ENCODE data around the gene GPER1. TPM values are rescaled to one million over a fixed set of nuclear protein-coding genes. Genes with fewer than 3 reads are reported as not detected.

Gene GPER1
- total and polyA plus RNA-seq, 4 donors: 2.9 to 23.1 (median 7.4) TPM

DNA sequence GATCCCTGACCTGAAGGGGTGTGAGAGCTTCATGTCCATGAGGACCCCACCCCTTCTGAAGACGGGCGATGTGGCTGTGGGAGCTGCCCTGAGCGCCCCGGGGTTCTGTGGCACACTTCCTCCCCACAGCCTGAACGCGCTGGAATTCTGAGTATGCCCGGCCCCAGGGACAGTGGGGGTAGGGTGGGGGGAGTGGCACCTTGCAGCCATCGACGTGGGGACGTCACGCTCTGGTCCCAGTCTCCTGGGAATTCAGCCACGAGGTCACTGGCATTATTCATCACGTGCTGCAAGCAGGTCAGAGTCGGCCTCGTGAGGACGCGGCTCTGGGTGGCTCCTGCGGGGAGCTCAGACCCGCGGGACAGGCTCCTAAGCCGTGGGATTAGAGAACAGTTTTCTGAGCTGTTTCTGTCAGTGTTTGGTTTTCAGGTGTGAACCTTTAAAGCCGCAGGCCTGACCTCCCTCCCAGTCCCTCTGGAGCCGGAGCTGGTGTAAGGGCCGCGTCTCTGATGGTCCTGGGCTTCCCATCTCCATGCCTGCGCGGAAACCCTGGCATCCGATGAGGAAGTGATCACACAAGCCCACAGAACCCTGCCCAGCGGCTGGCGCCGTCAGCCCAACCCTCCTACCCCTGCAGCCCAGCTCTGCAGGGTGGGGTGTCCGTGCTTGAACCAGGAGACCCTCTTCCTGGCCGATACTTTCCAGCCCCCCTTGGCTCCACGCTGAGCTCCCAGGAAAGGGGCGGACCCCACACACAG lies 27.4 kb upstream of the GPER1 start:
- H3K27ac ChIP-seq (ENCODE audit: low read depth in 1 of 2, low read length in 2 of 2): no peak overlapping the region
- H3K9me3 ChIP-seq (ENCODE audit: control insufficient read depth in 4 of 4, low read length in 3 of 4): no peaks in the 10 kb centered on the region
- no peaks in the 10 kb centered on the region for H3K36me3 ChIP-seq (ENCODE audit: control insufficient read depth in 4 of 4, insufficient read depth in 3 of 4, low read depth in 1 of 4, low read length in 3 of 4)
- peaks cover 6 to 20% (median 13%) of the 10 kb centered on the region in 4 donors for H3K4me1 ChIP-seq (ENCODE audit: control insufficient read depth in 4 of 4, insufficient read depth in 4 of 4, low read length in 3 of 4)
- H3K27me3 ChIP-seq (ENCODE audit: control insufficient read depth in 4 of 4, insufficient read depth in 4 of 4, low read length in 3 of 4): no peaks in the 10 kb centered on the region
- H3K9ac ChIP-seq (ENCODE audit: low read depth in 1 of 2, low read length in 2 of 2): peak overlapping the region in 1 of 2 donors; percentile 24
- 41% methylated on average over 35 of the region's 35 CpGs for WGBS
- TF ChIP-seq TAF1 (conservative IDR thresholded peaks at IDR 0.05) (no peak), SP1 (IDR thresholded peaks at IDR 0.05) (peak; percentile 42), RXRA (IDR thresholded peaks at IDR 0.05) (peak; percentile 59 to 71), ZBTB33 (IDR thresholded peaks at IDR 0.05) (no peak), FOXA2 (IDR thresholded peaks at IDR 0.05) (peak; percentile 8), HNF4A (conservative IDR thresholded peaks at IDR 0.05) (peak; percentile 49 to 55)
- no peak for DNase-seq (ENCODE audit: low spot score)
- H3K4me3 ChIP-seq (ENCODE audit: low read depth in 1 of 3, low read length in 3 of 3): no peak overlapping the region

- H3K4me3 ChIP-seq (ENCODE audit: low read depth in 1 of 3, low read length in 3 of 3): no peak overlapping the region
- no peaks in the 10 kb centered on the region for H3K27me3 ChIP-seq (ENCODE audit: control insufficient read depth in 4 of 4, insufficient read depth in 4 of 4, low read length in 3 of 4)
- 98% methylated on average over 9 of the region's 9 CpGs for WGBS
- peaks cover 8 to 19% (median 16%) of the 10 kb centered on the region in 4 donors for H3K4me1 ChIP-seq (ENCODE audit: control insufficient read depth in 4 of 4, insufficient read depth in 4 of 4, low read length in 3 of 4)
- DNase-seq (ENCODE audit: low spot score): no peak
- no peak overlapping the region for H3K27ac ChIP-seq (ENCODE audit: low read depth in 1 of 2, low read length in 2 of 2)
- TF ChIP-seq GABPA (IDR thresholded peaks at IDR 0.05 in 1 of 2, conservative IDR thresholded peaks at IDR 0.05 in 1 of 2) (no peak), ZBTB33 (IDR thresholded peaks at IDR 0.05) (no peak), HNF4A (conservative IDR thresholded peaks at IDR 0.05) (no peak), TAF1 (conservative IDR thresholded peaks at IDR 0.05) (no peak)
- no peaks in the 10 kb centered on the region for H3K36me3 ChIP-seq (ENCODE audit: control insufficient read depth in 4 of 4, insufficient read depth in 3 of 4, low read depth in 1 of 4, low read length in 3 of 4)
- H3K9me3 ChIP-seq (ENCODE audit: control insufficient read depth in 4 of 4, low read length in 3 of 4): no peaks in the 10 kb centered on the region
- H3K9ac ChIP-seq (ENCODE audit: low read depth in 1 of 2, low read length in 2 of 2): no peak overlapping the region
These were observed 26.7 kb upstream of the GPER1 start for GRCh38 chr7:1061180-1061579.

- no peaks in the 10 kb centered on the region for H3K36me3 ChIP-seq (ENCODE audit: control insufficient read depth in 4 of 4, insufficient read depth in 3 of 4, low read depth in 1 of 4, low read length in 3 of 4)
- H3K9ac ChIP-seq (ENCODE audit: low read depth in 1 of 2, low read length in 2 of 2): no peak overlapping the region
- peaks cover 8 to 17% (median 16%) of the 10 kb centered on the region in 4 donors for H3K4me1 ChIP-seq (ENCODE audit: control insufficient read depth in 4 of 4, insufficient read depth in 4 of 4, low read length in 3 of 4)
- no peak overlapping the region for H3K27ac ChIP-seq (ENCODE audit: low read depth in 1 of 2, low read length in 2 of 2)
- H3K9me3 ChIP-seq (ENCODE audit: control insufficient read depth in 4 of 4, low read length in 3 of 4): no peaks in the 10 kb centered on the region
- H3K4me3 ChIP-seq (ENCODE audit: low read depth in 1 of 3, low read length in 3 of 3): no peak overlapping the region
- H3K27me3 ChIP-seq (ENCODE audit: control insufficient read depth in 4 of 4, insufficient read depth in 4 of 4, low read length in 3 of 4): no peaks in the 10 kb centered on the region
- no peak for DNase-seq (ENCODE audit: low spot score)
- WGBS: 90% methylated on average over 33 of the region's 33 CpGs
- TF ChIP-seq REST (IDR thresholded peaks at IDR 0.05) (no peak), NR2F2 (IDR thresholded peaks at IDR 0.05) (no peak)
- TF ChIP-seq, protein P1, sequence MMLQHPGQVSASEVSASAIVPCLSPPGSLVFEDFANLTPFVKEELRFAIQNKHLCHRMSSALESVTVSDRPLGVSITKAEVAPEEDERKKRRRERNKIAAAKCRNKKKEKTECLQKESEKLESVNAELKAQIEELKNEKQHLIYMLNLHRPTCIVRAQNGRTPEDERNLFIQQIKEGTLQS (IDR thresholded peaks at IDR 0.05): no peak
These were observed 25.3 kb upstream of the GPER1 start for GRCh38 chr7:1062296-1063294.
